HUDEP-2 (cell line): Measurements from ENCODE around the gene HIGD1A.
A peak's percentile ranks its signal among the peaks of the same experiment; 100 is the strongest.

Experiments
- DNase-seq, 76 experiments: peaks; one replicate each; lab custom pipeline; 2025; ENCODE audit not compliant: unreplicated experiment in 76 of 76; lab: John Stamatoyannopoulos, UW

The HIGD1A gene

GRCh38 chr3:42762046-42762724 lies 42.1 kb downstream of the HIGD1A start:
- DNase-seq, result no peak

- DNase-seq, result no peak
These were observed 46.2 kb downstream of the HIGD1A start for GRCh38 chr3:42758126-42758525.

GRCh38 chr3:42756681-42757213 lies 47.5 kb downstream of the HIGD1A start:
- DNase-seq, result no peak

GRCh38 chr3:42755681-42756578 lies 48.4 kb downstream of the HIGD1A start:
- peak in 8 of 76 experiments; percentile 4 to 31 (median 6) for DNase-seq

- DNase-seq, result no peak
These were observed 50.5 kb downstream of the HIGD1A start for GRCh38 chr3:42753757-42754156.

GRCh38 chr3:42752961-42753360 lies 51.3 kb downstream of the HIGD1A start:
- DNase-seq, result no peak

GRCh38 chr3:42752441-42752840 lies 51.8 kb downstream of the HIGD1A start:
- DNase-seq, result no peak

- no peak for DNase-seq
These were observed 52.7 kb downstream of the HIGD1A start for GRCh38 chr3:42751609-42752008.

- no peak for DNase-seq
These were observed 53.5 kb downstream of the HIGD1A start for GRCh38 chr3:42750834-42751233.

GRCh38 chr3:42749753-42750231 lies 54.5 kb downstream of the HIGD1A start:
- peak in 13 of 76 experiments; percentile 3 to 32 (median 9) for DNase-seq

- DNase-seq, result no peak
These were observed 55.1 kb downstream of the HIGD1A start for GRCh38 chr3:42749025-42749752.

- no peak for DNase-seq
These were observed 56.7 kb downstream of the HIGD1A start for GRCh38 chr3:42747581-42747980.

- DNase-seq, result no peak
These were observed 57.5 kb downstream of the HIGD1A start for GRCh38 chr3:42746455-42747450.

GRCh38 chr3:42745776-42746454 lies 58.4 kb downstream of the HIGD1A start:
- DNase-seq, result no peak

- no peak for DNase-seq
These were observed 59.0 kb downstream of the HIGD1A start for GRCh38 chr3:42745291-42745745.

- DNase-seq, result no peak
These were observed 60.9 kb downstream of the HIGD1A start for GRCh38 chr3:42743204-42743995.

- DNase-seq, result no peak
These were observed 61.6 kb downstream of the HIGD1A start for GRCh38 chr3:42742688-42743087.

GRCh38 chr3:42742259-42742658 lies 62.0 kb downstream of the HIGD1A start:
- DNase-seq, result no peak
